ENCODE measurements around the gene RIMS3. TPM values are rescaled to one million over a fixed set of nuclear protein-coding genes. Genes with fewer than 3 reads are reported as not detected.
A peak's percentile ranks its signal among the peaks of the same experiment; 100 is the strongest.
"Not testable (repeated sequence)": the region's sequence is repeated elsewhere in the genome, so short reads cannot be mapped to it uniquely, and the experiment has no call there.

The RIMS3 gene
- total RNA-seq, 1 donor from 2014 or later, result 4.7 TPM

DNA sequence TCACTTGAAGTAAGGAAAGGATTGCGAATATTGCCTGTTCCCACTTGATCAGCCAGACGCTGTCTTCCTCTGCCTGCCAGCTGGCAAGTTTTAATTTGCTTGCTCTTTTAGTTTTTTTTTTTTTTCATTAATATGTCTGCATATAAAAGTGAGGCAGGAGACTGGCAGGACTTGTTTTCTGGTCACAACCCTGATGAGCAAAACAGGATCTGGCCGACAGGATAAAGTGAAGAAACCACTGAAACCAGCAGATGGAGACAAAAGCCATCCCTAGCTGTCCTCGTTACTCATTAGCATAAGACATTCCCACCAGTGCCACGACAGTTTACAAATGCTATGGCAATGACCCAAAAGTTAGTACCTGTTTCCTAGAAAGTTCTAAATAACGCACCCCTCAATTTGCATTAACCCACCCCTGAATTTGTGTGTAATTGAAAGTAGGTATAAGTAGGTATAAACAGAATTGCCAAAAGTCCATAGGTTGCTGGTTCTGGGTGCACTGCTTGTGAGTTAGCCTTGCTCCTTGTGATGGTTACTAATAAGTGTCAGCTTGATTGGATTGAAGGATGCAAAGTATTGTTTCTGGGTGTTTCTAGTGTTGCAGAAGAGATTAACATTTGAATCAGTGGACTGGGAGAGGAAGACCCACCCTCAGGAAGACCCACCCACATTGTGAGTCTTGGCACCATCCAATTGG is 73.2 kb downstream of the RIMS3 start:
- intact Hi-C loops (cut with DNase I), result no loop called here
- H3K4me3 ChIP-seq, result no peak overlapping the region
- TF ChIP-seq, protein P1, sequence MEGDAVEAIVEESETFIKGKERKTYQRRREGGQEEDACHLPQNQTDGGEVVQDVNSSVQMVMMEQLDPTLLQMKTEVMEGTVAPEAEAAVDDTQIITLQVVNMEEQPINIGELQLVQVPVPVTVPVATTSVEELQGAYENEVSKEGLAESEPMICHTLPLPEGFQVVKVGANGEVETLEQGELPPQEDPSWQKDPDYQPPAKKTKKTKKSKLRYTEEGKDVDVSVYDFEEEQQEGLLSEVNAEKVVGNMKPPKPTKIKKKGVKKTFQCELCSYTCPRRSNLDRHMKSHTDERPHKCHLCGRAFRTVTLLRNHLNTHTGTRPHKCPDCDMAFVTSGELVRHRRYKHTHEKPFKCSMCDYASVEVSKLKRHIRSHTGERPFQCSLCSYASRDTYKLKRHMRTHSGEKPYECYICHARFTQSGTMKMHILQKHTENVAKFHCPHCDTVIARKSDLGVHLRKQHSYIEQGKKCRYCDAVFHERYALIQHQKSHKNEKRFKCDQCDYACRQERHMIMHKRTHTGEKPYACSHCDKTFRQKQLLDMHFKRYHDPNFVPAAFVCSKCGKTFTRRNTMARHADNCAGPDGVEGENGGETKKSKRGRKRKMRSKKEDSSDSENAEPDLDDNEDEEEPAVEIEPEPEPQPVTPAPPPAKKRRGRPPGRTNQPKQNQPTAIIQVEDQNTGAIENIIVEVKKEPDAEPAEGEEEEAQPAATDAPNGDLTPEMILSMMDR (IDR thresholded peaks at IDR 0.05), result peak; percentile 42
- DNase-seq (no peak), ATAC-seq (peak; percentile 69)
- H3K36me3 ChIP-seq, result no peaks in the 10 kb centered on the region
- no peak overlapping the region for H3K27ac ChIP-seq
- no peaks in the 10 kb centered on the region for H3K27me3 ChIP-seq
- no peaks in the 10 kb centered on the region for H3K9me3 ChIP-seq
- H3K4me1 ChIP-seq, result no peaks in the 10 kb centered on the region

GRCh38 chr1:40588586-40588985 is 76.9 kb downstream of the RIMS3 start:
- DNase-seq (no peak), ATAC-seq (no peak)
- Histone ChIP-seq H3K27ac (no peak overlapping the region), H3K4me1 (no peaks in the 10 kb centered on the region), H3K36me3 (no peaks in the 10 kb centered on the region), H3K4me3 (no peak overlapping the region), H3K27me3 (no peaks in the 10 kb centered on the region), H3K9me3 (no peaks in the 10 kb centered on the region)
- intact Hi-C loops (cut with DNase I), result no loop called here
- TF ChIP-seq, protein P1 (IDR thresholded peaks at IDR 0.05), result no peak

DNA sequence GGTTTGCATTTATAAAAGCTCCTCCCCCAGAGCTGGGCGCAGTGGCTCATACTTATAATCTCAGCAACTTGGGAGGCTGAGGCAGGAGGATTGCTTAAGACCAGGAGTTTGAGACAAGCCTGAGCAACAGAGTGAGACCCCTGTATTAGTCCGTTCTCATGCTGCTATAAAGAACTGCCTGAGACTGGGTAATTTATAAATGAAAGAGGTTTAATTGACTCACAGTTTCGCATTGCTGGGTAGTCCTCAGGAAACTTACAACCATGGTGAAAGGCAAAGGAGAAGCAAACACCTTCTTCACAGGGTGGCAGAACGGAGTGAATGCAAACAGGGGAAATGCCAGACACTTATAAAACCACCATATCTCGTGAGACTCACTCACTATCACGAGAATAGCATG is 81.5 kb downstream of the RIMS3 start:
- TF ChIP-seq, protein P1 (IDR thresholded peaks at IDR 0.05), result no peak
- no peak for ATAC-seq
- H3K27me3 ChIP-seq, result no peaks in the 10 kb centered on the region
- no peak for DNase-seq
- H3K9me3 ChIP-seq, result no peaks in the 10 kb centered on the region
- no peak overlapping the region for H3K4me3 ChIP-seq
- intact Hi-C loops (cut with DNase I), result no loop called here
- no peak overlapping the region for H3K27ac ChIP-seq
- H3K36me3 ChIP-seq, result no peaks in the 10 kb centered on the region
- no peaks in the 10 kb centered on the region for H3K4me1 ChIP-seq

GRCh38 chr1:40582116-40582515 is 83.4 kb downstream of the RIMS3 start:
- Histone ChIP-seq H3K4me1 (no peaks in the 10 kb centered on the region), H3K27ac (no peak overlapping the region), H3K4me3 (no peak overlapping the region), H3K36me3 (no peaks in the 10 kb centered on the region), H3K27me3 (no peaks in the 10 kb centered on the region), H3K9me3 (no peaks in the 10 kb centered on the region)
- ATAC-seq, result no peak
- intact Hi-C loops (cut with DNase I), result no loop called here
- DNase-seq, result no peak
- TF ChIP-seq, protein P1 (IDR thresholded peaks at IDR 0.05), result no peak

DNA sequence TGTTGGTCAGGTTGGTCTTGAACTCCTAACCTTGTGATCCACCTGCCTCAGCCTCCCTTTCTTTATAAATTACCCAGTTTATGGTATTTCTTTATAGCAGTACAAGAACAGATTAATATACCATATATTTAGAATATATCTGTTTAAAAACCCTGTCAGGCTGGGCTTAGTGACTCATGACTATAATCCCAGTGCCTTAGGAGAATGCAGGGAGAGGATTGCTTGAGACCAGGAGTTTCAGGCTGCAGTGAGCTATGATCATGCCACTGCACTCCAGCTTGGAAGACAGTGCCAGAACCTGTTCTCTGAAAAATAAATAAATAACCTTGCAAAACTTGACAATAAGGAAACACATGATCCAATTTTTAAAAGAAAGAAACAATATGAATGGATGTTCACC is 90.1 kb downstream of the RIMS3 start:
- DNase-seq (no peak), ATAC-seq (no peak)
- intact Hi-C loops (cut with DNase I), result no loop called here
- no peaks in the 10 kb centered on the region for H3K9me3 ChIP-seq
- no peaks in the 10 kb centered on the region for H3K27me3 ChIP-seq
- H3K27ac ChIP-seq, result no peak overlapping the region
- H3K4me3 ChIP-seq, result no peak overlapping the region
- no peaks in the 10 kb centered on the region for H3K4me1 ChIP-seq
- no peaks in the 10 kb centered on the region for H3K36me3 ChIP-seq
- TF ChIP-seq, protein P1 (IDR thresholded peaks at IDR 0.05), result no peak

DNA sequence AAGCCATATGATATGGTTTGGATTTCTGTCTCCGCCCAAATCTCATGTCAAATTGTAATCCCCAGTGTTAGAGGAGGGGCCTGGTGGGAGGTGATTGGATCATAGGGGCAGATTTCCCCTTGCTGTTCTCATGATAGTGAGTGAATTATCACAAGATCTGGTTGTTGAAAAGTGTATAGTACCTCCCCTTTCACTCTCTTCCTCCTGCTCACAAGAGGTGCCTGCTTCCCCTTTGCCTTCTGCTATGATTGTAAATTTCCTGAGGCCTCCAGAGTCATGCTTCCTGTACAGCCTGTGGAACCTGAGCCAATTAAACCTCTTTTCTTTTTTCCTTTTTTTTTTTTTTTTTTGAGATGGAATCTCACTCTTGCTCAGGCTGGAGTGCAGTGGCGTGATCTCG is 90.7 kb downstream of the RIMS3 start:
- H3K36me3 ChIP-seq; H3K4me1 ChIP-seq; H3K27ac ChIP-seq; intact Hi-C loops (cut with DNase I); H3K9me3 ChIP-seq; DNase-seq; H3K4me3 ChIP-seq; H3K27me3 ChIP-seq: not testable (repeated sequence)
- ATAC-seq, result peak; percentile 72

Other genes starting within 250 kb of the RIMS3 start
- 1.3 TPM for gene ZFP69B, start 215.2 kb downstream of the RIMS3 start, total RNA-seq
- 2.8 TPM for gene ZFP69, start 188.4 kb downstream of the RIMS3 start, total RNA-seq
- gene EXO5, start 156.9 kb downstream of the RIMS3 start, total RNA-seq, result 5.7 TPM
- 4.7 TPM for gene ZNF684, start 134.0 kb downstream of the RIMS3 start, total RNA-seq
- 56.0 TPM for gene NFYC, start 26.0 kb upstream of the RIMS3 start, total RNA-seq
- gene KCNQ4, start 118.1 kb upstream of the RIMS3 start, total RNA-seq, result 0.96 TPM
- 23.2 TPM for gene CITED4, start 196.7 kb upstream of the RIMS3 start, total RNA-seq